Measurements from ENCODE around the gene TNRC6C. TPM values are rescaled to one million over a fixed set of nuclear protein-coding genes. Genes with fewer than 3 reads are reported as not detected.

Gene TNRC6C
- total and polyA plus RNA-seq, 2 of the 13 experiments (the other 11 are each of a cell fraction or from before 2014, with no cell fraction given) = 0.66 to 4.9 TPM

- TF ChIP-seq NR3C1 (CRISPR knock-in tag; IDR thresholded peaks at IDR 0.05) (no peak), ZMAT3 (CRISPR knock-in tag; conservative IDR thresholded peaks at IDR 0.05) (peak; percentile 64; the same call in 1 of the 2 replicates), YEATS4 (CRISPR knock-in tag; IDR thresholded peaks at IDR 0.05; ENCODE audit: borderline replicate concordance) (peak; percentile 66; the same call in 1 of the 2 replicates), ZNF18 (CRISPR knock-in tag; IDR thresholded peaks at IDR 0.05; ENCODE audit: insufficient replicate concordance) (no peak), ZNF841 (CRISPR knock-in tag; IDR thresholded peaks at IDR 0.05; ENCODE audit: borderline replicate concordance) (no peak), ZNF556 (CRISPR knock-in tag; IDR thresholded peaks at IDR 0.05; ENCODE audit: borderline replicate concordance) (peak; percentile 75; the same call in 1 of the 2 replicates), SNAPC2 (CRISPR knock-in tag; IDR thresholded peaks at IDR 0.05) (peak; percentile 67; the same call in 1 of the 2 replicates), TOPORS (CRISPR knock-in tag; IDR thresholded peaks at IDR 0.05) (0 out of 2 replicates have a peak, but pooled peaks have one; percentile 39), MED13 (CRISPR knock-in tag; IDR thresholded peaks at IDR 0.05) (no peak), BRF2 (CRISPR knock-in tag; IDR thresholded peaks at IDR 0.05) (no peak), NFYC (CRISPR knock-in tag; IDR thresholded peaks at IDR 0.05) (peak; percentile 28; the same call in 1 of the 2 replicates), ZNF800 (CRISPR knock-in tag; IDR thresholded peaks at IDR 0.05) (no peak; the same call in 1 of the 2 replicates), RBAK (CRISPR knock-in tag; IDR thresholded peaks at IDR 0.05) (no peak; the same call in 1 of the 2 replicates), SP4 (CRISPR knock-in tag; IDR thresholded peaks at IDR 0.05) (peak; percentile 52; the same call in 1 of the 2 replicates), HBP1 (CRISPR knock-in tag; IDR thresholded peaks at IDR 0.05; ENCODE audit: low read depth) (no peak), NCOA2 (CRISPR knock-in tag; IDR thresholded peaks at IDR 0.05) (peak; percentile 82), RELA (CRISPR knock-in tag; IDR thresholded peaks at IDR 0.05) (peak; percentile 79; the same call in 1 of the 2 replicates), MAZ (IDR thresholded peaks at IDR 0.05; ENCODE audit: borderline replicate concordance, low read depth, low read length) (peak; percentile 59; the same call in 1 of the 2 replicates), MAZ (CRISPR knock-in tag; IDR thresholded peaks at IDR 0.05; ENCODE audit: low read depth) (peak; percentile 72; the same call in 1 of the 2 replicates), SOX6 (IDR thresholded peaks at IDR 0.05) (no peak), SOX6 (CRISPR knock-in tag; IDR thresholded peaks at IDR 0.05) (no peak), MAX (IDR thresholded peaks at IDR 0.05) (peak; percentile 82), ZNF782 (CRISPR knock-in tag; IDR thresholded peaks at IDR 0.05; ENCODE audit: borderline replicate concordance) (peak; percentile 93; the same call in 1 of the 2 replicates), ZFX (CRISPR knock-in tag; IDR thresholded peaks at IDR 0.05; ENCODE audit: low read depth) (peak; percentile 86), SIX1 (CRISPR knock-in tag; IDR thresholded peaks at IDR 0.05; ENCODE audit: borderline replicate concordance) (0 out of 2 replicates have a peak, but pooled peaks have one; percentile 55)
Measured at GRCh38 chr17:78127239-78127887, 168.9 kb downstream of the TNRC6C start (continued).
